DND-41 (cell line): ENCODE measurements around the gene ABCF2.

Experiments
- ATAC-seq: fragments of 200-7000 bp; cut with Tn5 transposase; 3 replicates; pipeline ENCODE4 v1.9.1; 2021; ENCODE audit warnings: low read depth; ENCODE audit not compliant: insufficient read depth
- DNase-seq: peaks from one replicate; pipeline ENCODE4 v3.0.0-alpha.2; 2020
- H2AFZ ChIP-seq: 2 replicates; pipeline ENCODE4 v1.6.0; 2012; ENCODE audit warnings: low read depth, low read length
- H3K27ac ChIP-seq: 2 replicates; pipeline ENCODE4 v1.5.1; 2012; ENCODE audit warnings: low read length, inconsistent platforms
- H3K27me3 ChIP-seq: fragments of 200-600 bp; sonication (generic); 2 replicates; pipeline ENCODE4 v1.6.0; 2012; ENCODE audit warnings: low read length, mild to moderate bottlenecking, inconsistent platforms; ENCODE audit not compliant: insufficient read depth, poor library complexity
- H3K36me3 ChIP-seq: 2 replicates; pipeline ENCODE4 v1.5.1; 2012; ENCODE audit warnings: low read length, inconsistent platforms; ENCODE audit not compliant: insufficient read depth
- H3K4me1 ChIP-seq: 2 replicates; pipeline ENCODE4 v1.5.1; 2012; ENCODE audit warnings: mild to moderate bottlenecking, low read length; ENCODE audit not compliant: insufficient read depth
- H3K4me2 ChIP-seq: 2 replicates; pipeline ENCODE4 v1.6.0; 2012; ENCODE audit warnings: mild to moderate bottlenecking, moderate library complexity, low read length, inconsistent platforms; ENCODE audit not compliant: insufficient read depth
- H3K4me3 ChIP-seq, 2 experiments: fragments of 200-600 bp in 1 of 2; shearing (Covaris generic) in 1 of 2; 2 replicates each; pipeline ENCODE4 v1.5.1; 2012 to 2016; ENCODE audit warnings: inconsistent platforms in 2 of 2, low read length in 2 of 2, mild to moderate bottlenecking in 2 of 2, low read depth in 1 of 2, moderate library complexity in 1 of 2
- H3K79me2 ChIP-seq: 2 replicates; pipeline ENCODE4 v1.6.0; 2012; ENCODE audit warnings: low read length, inconsistent platforms; ENCODE audit not compliant: insufficient read depth
- H3K9ac ChIP-seq: 2 replicates; pipeline ENCODE4 v1.6.0; 2012; ENCODE audit warnings: low read depth, mild to moderate bottlenecking, inconsistent platforms, low read length, moderate library complexity
- H3K9me3 ChIP-seq: 2 replicates; pipeline ENCODE4 v1.5.1; 2012; ENCODE audit warnings: low read length, moderate library complexity, mild to moderate bottlenecking, inconsistent platforms; ENCODE audit not compliant: insufficient read depth, severe bottlenecking
- H4K20me1 ChIP-seq: 2 replicates; pipeline ENCODE4 v1.6.0; 2012; ENCODE audit warnings: low read length; ENCODE audit not compliant: insufficient read depth
- EZH2 ChIP-seq: IDR thresholded peaks from 3 replicates; pipeline ENCODE4 v1.6.1; 2012; ENCODE audit warnings: borderline replicate concordance, low read depth, mild to moderate bottlenecking, moderate library complexity, low read length, inconsistent platforms; ENCODE audit not compliant: severe bottlenecking
- TF ChIP-seq, protein P1 (sequence below): IDR thresholded peaks from 2 replicates; pipeline ENCODE4 v1.5.1; 2012; ENCODE audit warnings: borderline replicate concordance, low read length, moderate library complexity, mild to moderate bottlenecking; ENCODE audit not compliant: poor library complexity, severe bottlenecking; ENCODE audit errors: extremely low read depth

ABCF2 gene

DNA sequence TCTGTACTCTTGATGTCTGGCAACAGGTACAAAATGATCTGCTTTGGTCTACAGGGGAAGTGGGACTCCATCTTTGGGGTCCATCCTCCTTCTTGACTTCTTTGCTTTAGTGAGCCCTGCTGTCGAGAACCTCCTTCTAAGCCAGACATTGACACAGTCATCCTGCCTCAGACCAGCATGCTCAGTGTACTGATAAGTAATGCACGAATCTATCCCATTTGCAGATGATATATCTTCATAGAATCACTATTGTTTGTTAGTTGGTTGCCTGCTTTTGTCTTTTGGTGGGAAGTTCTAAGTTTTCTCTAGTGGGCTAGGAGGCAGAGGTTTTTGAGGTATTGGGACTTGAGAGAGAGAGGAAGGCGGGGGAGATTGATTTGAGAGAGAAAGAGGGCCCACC, 25.7 kb downstream of the ABCF2 start:
- Histone ChIP-seq H3K27ac (no peak overlapping the region), H3K79me2 (no peaks in the 10 kb centered on the region), H3K9me3 (no peaks in the 10 kb centered on the region), H3K27me3 (peaks cover 36% of the 10 kb centered on the region), H3K4me1 (no peaks in the 10 kb centered on the region), H3K9ac (no peak overlapping the region), H3K36me3 (no peaks in the 10 kb centered on the region), H3K4me3 (no peak overlapping the region), H3K4me2 (no peak overlapping the region), H2AFZ (no peak overlapping the region), H4K20me1 (peaks cover 5% of the 10 kb centered on the region; the same call in 1 of the 2 replicates)
- DNase-seq = no peak
- ATAC-seq = no peak
- TF ChIP-seq, protein P1, sequence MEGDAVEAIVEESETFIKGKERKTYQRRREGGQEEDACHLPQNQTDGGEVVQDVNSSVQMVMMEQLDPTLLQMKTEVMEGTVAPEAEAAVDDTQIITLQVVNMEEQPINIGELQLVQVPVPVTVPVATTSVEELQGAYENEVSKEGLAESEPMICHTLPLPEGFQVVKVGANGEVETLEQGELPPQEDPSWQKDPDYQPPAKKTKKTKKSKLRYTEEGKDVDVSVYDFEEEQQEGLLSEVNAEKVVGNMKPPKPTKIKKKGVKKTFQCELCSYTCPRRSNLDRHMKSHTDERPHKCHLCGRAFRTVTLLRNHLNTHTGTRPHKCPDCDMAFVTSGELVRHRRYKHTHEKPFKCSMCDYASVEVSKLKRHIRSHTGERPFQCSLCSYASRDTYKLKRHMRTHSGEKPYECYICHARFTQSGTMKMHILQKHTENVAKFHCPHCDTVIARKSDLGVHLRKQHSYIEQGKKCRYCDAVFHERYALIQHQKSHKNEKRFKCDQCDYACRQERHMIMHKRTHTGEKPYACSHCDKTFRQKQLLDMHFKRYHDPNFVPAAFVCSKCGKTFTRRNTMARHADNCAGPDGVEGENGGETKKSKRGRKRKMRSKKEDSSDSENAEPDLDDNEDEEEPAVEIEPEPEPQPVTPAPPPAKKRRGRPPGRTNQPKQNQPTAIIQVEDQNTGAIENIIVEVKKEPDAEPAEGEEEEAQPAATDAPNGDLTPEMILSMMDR = no peak
- TF ChIP-seq EZH2 = no peak

DNA sequence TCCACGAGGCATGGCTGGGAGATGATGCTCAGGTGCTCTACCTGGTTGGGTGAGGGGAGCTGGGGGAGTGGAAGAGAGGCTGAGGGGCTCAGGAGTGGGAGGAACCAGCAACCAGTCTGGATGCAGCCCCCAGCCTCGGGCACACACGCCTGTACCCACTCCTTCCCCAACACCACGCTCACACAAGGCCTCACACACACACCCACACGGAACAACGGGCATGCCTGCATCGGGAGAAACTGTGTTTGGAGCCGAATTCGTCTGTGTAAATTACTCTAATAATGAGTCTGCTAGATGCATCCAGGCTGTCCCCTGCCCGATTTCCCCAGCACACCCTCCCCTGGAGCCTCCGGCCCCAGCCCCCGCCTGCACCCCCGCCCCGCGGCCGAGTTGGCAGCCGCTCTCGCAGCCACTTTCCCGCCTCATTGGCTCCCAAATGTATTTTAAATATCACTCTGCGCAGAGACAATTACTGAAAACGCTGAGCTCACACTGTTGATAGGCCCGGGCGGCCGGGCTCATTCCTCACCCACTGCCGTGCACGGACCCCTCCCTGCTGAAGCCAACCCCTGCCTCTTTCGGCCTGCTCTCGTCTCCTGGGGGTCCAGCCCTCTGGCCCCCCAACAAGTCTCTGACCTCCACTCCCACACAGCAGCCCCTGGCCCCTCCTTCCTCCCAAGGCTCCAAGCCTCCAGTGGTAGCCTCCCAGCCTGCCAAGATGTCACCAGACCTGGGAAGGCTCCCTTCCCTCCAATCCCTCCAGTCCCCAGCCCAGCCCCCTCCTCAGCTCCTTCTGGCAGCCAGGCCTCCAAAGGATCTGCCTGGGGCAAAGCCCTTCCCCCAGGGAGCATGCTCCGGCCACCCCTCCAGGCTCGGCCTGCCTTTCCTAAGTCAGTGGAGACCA, 27.8 kb downstream of the ABCF2 start:
- no peak overlapping the region for H3K4me3 ChIP-seq
- H3K9ac ChIP-seq = no peak overlapping the region
- H3K9me3 ChIP-seq = no peaks in the 10 kb centered on the region
- no peak overlapping the region for H3K27ac ChIP-seq
- no peak for TF ChIP-seq EZH2
- TF ChIP-seq, protein P1 = no peak
- DNase-seq = no peak
- no peak for ATAC-seq
- no peak overlapping the region for H2AFZ ChIP-seq
- H4K20me1 ChIP-seq = peaks cover 2% of the 10 kb centered on the region; the same call in 1 of the 2 replicates
- H3K4me2 ChIP-seq = no peak overlapping the region
- peaks cover 44% of the 10 kb centered on the region for H3K27me3 ChIP-seq
- no peaks in the 10 kb centered on the region for H3K36me3 ChIP-seq
- H3K4me1 ChIP-seq = no peaks in the 10 kb centered on the region
- no peaks in the 10 kb centered on the region for H3K79me2 ChIP-seq

DNA sequence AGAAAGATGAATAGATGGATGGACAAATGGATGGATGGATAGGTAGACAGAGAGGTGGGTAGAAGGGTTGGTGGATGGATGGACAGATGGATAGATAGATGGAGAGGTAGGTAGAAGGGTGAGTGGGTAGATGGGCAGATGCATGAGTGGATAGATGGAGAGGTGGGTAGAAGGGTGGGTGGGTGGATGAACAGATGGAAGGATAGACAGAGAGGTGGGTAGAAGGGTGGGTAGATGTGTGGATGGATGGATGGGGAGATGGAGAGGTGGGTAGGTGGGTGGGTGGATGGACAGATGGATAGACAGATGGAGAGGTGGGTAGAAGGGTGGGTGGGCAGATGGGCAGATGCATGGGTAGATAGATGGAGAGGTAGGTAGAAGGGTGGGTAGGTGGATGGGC, 29.1 kb downstream of the ABCF2 start:
- Histone ChIP-seq H3K9ac (no peak overlapping the region), H3K9me3 (no peaks in the 10 kb centered on the region), H3K27me3 (peaks cover 39% of the 10 kb centered on the region), H3K4me3 (no peak overlapping the region), H3K4me1 (no peaks in the 10 kb centered on the region), H3K79me2 (no peaks in the 10 kb centered on the region), H4K20me1 (no peaks in the 10 kb centered on the region; the same call in 1 of the 2 replicates), H3K27ac (no peak overlapping the region), H2AFZ (no peak overlapping the region), H3K4me2 (no peak overlapping the region), H3K36me3 (no peaks in the 10 kb centered on the region)
- no peak for ATAC-seq
- no peak for DNase-seq
- no peak for TF ChIP-seq EZH2
- TF ChIP-seq, protein P1 = no peak
